GM21423 (cell line): ENCODE results near the gene BRMS1L.

Experiments used
- ATAC-seq: cut with Tn5 transposase; IDR thresholded peaks from one replicate; pipeline ENCODE4 v1.9.1; 2021; ENCODE audit warnings: mild to moderate bottlenecking, moderate library complexity; ENCODE audit not compliant: unreplicated experiment

The BRMS1L gene

DNA sequence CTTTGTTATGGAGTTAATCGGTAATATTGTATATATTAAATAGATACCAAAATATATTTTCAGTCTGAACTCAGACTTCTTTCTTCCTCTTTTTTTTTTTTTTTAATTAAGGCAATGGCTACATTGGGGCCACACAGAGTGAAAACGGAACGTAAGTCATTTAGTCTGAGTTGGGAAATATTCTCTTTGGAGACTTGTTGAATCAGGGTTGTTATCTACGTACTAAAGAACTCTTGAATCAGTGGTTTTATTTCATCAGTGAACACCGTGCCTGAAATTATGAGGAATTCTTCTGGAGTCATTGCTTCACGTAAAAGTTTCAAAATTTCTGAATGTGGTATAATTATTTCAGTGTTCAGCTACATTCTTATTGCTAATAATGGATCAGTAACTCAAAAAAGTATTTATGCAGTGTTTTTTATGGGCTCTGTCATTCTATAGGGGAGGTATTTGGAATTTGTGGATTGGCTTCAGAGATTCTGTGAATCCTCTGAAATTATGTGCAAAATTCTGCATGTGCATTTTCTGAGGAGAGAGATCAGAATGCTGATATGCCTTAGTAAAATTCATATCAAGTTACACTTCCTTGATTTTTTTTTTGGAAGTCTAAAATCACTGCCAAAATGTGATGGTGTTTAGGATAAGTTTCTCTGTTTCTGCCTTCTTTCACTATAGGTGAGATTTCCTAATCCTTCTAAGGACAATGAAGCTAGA is 39.6 kb downstream of the BRMS1L start:
- no peak for ATAC-seq

DNA sequence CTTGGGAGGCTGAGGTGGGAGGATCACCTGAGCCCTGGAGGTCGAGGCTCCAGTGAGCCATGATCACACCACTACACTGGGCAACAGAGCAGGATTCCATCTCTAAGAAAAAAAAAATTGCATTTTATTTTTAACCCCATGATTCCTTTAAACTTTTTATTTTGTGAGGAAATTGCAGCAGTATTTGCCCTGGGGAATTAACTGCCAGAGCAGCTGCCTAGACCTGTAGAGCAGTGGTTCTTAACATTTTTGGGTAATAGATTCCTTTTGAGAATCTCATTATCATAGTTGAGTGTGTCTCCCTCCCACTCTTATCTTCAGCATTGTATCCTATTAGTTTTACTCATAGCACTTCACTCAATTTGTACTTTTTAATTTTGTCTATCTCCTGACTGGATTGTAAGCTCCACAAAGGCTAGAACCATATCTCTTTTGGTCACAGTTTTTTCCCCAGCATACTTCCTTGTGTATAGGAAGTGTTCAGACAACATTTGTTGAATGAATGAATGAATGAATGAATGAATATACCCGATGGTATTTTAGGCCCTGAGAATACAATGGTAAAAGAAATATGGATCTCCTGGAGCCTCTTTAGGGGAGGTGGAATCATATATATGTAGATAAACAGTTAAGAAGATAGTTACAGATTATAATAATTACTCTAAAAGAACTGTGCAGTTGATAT is 40.6 kb downstream of the BRMS1L start:
- no peak for ATAC-seq

DNA sequence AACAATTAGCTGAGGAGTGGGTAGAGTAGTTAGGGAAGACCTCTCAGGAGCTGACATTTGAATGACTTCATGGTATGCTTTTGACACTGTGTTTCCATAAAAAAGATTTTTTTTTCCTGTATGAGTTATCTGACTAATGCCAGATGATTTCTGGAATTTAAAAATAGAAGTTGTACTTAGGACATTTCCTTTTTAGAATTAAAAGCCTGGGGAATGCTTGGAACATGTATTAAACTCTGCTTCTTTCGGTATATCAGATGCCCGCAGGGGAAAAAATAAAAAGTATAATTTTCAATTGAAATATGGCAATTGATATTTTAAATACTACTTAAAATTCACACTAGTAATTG is 41.1 kb downstream of the BRMS1L start:
- no peak for ATAC-seq

DNA sequence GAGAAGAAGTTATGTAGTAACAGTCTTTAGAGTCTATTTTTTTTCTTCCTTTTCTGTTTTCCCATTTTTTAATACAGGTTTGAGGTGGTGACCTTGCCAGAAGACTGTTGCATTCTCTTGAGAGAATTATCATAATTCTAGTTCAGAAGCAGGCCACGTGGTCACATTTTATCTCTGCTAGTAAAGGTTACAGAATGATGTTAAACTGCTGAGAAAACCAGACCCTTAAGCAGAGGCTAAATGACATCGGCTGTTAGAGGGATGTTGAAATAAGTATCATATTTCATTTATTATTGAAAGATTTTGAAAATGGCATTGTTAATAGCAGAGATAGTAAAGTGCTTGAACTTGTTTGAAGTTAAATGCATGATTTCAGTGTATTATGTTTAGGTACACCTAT is 49.2 kb downstream of the BRMS1L start:
- no peak for ATAC-seq

DNA sequence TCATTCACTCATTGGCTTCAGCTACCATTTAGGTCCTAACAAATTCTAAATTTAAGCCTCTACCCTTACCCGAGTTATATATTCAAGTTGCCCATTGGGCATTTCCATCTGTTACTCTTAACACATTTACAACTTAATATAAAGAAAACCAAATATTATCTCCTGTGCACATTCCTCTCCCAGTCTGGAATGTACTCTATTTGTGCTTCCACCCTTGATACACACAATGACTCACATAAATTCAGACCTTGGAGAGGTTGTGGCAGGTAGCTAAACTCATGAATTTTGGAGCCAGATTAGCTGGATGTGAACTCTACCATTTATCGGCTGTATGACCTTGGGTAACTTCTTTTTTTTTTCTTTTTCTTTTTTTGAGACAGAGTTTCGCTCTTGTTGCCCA is 51.1 kb downstream of the BRMS1L start:
- no peak for ATAC-seq

DNA sequence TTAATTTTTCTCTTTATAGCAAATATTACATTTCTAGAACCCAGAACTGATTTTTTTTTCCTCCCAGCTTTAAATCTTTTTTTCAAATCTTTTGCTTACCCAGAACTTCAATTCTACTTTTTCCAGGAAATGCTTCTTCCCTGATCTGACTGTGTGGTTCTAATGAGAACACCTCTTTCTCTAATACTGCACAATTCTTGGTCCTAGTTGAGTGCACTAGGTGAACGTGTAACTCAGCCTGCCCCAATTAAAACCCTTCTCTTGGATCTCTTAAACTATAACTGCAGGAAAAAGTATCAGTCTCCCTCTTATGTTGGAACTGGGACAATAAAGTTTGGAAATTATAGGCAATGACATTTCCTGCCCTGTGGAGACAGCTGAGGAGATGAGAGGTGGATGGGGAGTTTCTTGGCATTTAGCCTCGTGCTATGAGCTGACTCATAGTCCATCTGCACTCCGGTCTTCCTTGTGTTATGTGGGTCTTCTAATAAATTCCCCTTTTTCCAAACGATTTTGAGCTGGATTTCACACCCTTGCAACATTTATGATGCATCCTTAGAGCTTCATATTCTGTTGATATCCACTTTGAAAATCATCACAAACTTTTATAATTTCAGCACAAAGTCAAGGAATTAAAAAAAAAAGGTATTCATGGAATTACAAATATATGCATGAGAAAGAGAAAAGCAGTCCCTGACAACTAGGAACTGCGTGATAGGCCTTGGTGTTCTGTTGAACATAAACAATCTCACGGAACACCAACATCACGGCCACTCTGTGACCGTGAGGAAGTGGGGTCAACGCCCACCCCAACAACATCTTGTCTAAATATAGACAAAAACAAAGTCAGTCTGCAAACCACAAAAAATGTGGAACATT is 52.4 kb downstream of the BRMS1L start:
- ATAC-seq: no peak

DNA sequence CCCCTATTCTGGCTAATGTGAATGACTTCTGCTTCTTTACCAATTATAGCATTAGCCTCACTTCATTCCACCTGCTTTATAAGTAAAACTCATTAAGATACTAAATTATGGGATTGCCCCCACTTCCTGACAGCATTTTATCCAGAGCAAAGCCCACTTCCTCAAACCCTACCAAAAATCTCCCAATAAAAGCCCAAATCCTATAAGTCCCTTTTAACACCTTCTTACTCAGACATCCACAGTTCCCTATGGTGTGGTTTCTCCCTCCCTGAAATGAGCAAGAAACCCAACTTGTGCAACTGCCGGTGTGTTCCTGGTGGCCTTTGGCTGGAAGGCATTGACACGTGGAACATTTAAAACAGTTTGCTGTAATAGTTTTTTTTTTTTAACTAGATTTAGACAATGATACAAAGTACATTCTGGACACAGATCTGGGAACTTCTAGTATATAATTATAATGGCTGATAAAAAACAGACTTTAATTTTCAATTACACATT is 53.1 kb downstream of the BRMS1L start:
- no peak for ATAC-seq

DNA sequence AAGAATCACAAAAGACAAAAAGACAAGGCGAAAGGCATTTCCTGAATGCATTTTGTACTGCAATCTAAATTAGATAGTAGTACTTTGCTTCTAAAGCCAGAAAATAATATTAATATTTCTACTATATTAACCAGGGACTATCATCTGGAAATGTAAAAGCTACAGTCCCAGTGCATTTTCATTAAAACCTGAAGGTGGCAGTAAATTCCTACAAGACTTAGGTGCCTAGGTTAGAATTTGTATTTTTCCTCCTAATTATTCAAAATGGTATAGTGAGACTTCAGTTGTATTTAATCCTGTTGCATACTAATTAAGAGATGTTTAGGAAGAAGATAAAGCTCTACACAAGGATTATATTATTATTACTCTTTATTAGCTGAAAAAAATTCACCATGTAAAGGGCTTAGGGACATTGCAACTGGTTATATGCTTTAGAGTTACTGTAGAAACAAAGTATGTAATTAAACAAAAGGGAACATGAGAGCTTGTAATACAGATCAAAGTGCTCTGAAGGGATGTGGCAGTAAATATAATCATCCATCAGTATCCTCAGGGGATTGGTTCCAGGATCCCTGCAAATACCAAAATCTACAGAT is 53.6 kb downstream of the BRMS1L start:
- no peak for ATAC-seq

DNA sequence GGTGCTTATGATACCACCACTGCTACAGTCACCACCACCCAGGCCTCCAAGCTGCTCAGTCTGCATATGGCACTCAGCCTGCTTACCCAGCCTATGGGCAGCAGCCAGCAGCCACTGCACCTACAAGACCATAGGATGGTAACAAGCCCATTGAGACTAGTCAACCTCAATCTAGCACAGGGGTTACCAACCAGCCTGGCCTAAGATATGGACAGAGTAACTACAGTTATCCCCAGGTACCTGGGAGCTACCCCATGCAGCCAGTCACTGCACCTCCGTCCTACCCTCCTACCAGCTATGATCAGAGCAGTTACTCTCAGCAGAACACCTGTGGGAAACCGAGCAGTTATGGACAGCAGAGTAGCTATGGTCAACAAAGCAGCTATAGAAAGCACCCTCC is 55.1 kb downstream of the BRMS1L start:
- ATAC-seq: no peak

DNA sequence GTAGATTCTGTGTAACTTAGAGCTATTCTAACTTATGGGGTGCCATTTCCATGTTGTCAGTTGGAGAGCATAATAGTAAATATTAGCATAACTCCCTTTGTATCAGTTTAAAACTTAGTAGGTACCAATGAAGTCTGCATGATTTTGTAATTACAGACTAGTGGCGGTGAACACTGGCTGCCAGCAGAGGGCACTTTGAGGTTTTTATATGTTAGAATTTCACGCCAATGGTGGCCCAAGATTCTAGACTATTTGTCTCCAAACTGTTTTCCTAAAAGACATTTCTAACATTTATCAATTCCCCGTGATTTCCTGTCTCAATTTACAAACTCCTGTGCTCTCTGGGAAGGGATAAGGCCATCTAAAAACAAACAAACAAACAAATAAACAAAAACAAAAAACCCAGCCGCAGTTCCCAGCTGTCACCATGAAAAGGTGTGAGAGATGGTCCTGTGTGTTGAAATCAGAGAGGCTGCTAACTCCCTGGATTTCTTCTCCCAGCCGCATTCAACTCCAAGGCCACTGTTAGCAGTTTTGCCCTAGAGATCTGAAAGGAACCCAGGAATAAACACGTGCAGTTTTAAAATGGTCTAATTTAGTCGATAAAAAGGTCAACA is 57.6 kb downstream of the BRMS1L start:
- ATAC-seq: no peak

DNA sequence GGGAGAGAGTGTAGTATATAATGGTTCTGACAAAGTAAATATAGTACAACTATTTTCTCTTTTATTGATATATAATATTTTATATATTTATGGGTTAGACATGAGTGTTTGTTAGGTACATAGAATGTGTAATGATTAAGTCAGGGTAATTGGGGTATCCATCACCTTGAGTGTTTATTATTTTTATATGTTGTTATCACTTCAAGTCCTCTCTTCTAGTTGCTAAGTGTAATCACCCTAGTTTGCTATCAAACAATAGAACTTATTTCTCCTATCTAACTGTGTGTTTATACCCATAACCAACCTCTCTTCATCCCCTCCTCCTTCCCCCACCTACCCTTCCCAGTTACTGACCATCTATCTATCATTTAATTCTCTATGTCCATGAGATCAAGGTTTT is 64.2 kb downstream of the BRMS1L start:
- ATAC-seq: no peak

DNA sequence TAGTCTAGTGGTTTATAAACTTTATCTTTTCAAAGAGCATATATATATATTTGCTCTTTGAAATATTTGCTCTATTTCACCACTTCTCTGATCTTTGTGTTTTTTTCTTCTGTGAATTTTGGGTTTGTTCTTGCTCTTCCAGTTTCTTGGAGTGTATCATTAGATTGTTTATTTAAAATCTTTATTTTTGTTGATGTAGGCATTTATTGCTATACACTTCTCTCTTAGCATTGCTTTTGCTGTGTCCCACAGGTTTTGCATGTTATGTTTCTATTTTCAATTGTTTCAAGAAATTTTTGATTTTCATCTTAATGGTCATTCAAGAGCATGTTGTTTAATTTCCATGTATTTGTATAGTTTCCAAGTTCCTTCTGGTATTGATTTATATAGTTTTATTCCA is 69.1 kb downstream of the BRMS1L start:
- no peak for ATAC-seq

DNA sequence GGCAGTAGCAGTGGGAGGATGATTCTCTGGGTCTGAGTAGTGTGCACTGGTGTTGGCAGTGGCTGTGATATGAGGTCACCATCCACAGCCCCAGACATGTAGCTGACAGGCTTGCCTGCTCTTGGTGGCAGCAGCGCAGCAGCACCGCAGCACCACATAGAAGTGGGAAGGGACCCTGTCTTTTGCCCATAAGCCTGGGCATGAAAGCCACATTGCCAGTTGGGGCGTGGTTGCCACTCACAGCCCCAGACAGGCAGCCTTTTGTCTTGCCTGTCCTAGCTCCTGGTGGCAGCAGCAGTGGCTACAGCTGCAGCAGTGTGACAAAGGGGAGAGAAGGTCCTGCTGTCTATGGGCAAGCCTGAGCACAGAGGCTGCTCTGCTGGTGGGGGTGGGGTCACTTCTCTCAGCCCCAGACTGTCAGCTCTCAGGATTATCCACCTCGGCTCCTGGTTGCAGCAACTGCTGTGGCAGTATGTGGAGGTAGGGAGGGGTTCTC is 71.5 kb downstream of the BRMS1L start:
- no peak for ATAC-seq

DNA sequence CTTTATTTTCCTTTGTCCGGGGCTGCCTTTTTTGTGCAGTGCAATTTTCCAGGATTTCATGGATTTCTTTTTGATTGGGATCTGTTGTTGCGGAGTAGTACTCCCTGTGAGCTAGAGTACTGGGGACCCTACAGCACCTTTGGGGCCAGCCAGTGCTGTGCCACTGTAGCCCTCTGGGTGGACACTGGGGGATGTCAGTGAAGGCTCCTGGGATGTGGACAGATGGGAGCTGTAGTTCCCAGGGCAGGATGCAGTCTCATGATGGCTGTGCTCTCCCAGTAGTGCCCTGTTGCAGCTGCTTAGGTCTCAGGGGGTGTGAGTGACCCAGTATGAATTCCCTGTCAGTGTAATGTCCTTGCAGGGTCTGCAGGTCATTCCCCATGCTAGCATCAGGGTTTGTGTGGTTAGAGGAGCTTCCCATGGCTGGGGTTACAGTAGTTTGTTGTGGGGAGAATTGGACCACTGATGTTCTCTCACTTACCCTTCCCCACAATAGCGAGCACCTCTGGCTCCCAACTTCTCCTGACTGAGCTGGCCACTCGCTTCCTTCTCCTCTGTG is 72.2 kb downstream of the BRMS1L start:
- no peak for ATAC-seq

DNA sequence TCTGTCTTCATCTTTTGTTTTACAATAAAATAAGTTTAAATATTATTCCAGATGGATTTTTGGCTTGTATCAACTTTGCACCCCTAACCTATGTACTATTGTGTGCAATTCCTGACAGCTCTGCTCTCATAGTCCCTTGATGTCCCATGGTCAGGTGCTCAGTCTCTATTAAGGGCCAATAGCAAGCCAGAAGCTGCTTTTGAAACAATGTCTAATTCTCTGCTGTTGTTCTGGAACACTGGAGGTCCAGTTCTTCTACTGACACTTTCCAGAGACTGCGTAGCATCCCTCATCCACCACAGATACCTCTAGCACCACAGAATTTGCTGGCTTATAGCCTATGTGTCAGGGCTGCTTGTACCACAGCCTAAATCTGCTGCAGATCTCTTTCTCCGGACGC is 74.6 kb downstream of the BRMS1L start:
- ATAC-seq: no peak

DNA sequence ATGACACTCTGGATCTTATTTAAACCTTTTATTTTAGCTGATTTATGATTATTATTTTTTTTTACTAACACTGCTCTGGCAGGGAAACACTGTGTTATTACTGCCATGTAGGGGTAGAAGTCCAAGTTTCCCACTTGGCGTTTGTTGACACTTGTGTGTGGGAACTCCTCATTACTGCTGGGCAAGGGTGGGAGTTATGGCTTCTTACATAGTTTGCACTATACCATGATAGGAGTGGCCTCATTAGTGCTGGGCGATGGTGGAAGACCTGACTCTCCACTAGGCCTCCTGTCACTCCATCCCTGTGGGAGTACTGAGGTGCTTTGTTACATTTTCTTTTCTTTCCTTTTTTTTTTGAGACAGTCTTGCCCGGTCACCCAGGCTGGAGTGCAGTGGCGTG is 83.5 kb downstream of the BRMS1L start:
- no peak for ATAC-seq

DNA sequence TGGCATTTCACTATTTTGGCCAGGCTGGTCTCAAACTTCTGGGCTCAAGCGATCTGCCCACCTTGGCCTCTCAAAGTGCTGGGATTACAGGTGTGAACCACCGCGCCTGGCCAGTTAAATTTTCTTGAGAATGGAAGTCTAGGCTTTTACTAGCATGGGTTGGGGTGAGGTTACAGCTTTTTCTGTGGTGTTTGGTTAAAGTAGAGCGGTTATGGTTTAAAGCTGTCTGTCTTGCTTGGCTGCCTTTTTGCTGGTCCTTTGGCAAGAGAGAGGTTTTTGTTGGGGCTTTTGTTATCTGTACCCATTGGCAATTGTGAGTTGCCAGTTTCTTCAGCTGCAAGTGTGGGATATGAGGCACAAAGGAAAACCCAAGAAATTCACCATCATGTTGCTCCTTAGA is 84.1 kb downstream of the BRMS1L start:
- ATAC-seq: peak; percentile 55

DNA sequence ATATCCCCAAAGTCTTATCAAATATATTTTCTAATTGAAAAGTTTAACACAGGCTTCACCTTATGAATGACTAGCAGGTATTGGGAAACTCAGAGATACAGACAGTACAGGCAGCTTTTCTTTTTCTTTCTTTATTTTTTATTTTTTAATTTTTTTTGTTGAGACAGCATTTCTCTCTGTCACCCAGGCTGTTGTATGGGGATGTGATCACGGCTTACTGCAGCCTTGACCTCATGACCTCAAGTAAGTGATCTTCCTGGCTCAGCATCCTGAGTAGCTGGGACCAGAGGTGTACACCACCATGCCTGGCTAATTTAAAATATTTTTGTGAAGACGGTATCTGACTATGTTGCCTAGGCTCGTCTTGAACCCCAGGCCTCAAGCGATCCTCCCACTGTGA is 85.0 kb downstream of the BRMS1L start:
- ATAC-seq: no peak

DNA sequence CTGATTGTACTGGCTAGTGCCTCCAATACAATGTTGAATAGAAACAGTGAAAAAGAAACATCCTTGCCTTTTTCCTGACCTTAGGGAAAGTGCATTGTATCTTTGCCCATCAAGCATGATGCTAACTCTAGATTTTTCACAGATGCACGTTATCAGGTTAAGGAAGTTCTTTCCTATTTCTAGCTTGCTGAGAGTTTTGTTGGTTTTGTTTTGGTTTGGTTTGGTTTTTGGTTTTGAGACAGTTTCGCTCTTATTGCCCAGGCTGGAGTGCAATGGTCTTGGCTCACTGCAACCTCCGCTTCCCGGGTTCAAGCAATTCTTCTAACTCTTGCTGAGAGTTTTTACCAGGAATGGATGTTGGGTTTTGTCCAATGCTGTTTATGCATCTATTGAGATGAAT is 89.0 kb downstream of the BRMS1L start:
- ATAC-seq: no peak

DNA sequence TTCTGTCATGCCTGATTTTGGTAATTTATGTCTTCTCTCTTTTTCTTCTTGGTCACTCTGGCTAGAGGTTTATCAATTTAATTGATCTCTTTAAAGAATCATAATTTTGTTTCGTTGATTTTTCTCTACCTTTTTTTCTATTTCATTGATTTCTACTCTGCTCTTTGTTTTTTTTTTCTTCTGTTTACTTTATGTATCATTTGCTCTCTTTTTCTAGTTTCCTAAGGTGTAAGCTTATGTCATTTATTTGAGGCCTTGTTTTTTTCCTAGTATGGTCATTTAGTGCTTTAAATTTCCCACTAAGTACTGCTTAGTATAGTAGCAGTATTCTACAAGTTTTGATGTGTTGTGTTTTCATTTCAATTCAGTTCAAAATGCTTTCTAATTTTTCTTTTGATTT is 89.6 kb downstream of the BRMS1L start:
- no peak for ATAC-seq
